ENCODE results near the gene AMOTL1.

Gene AMOTL1

DNA sequence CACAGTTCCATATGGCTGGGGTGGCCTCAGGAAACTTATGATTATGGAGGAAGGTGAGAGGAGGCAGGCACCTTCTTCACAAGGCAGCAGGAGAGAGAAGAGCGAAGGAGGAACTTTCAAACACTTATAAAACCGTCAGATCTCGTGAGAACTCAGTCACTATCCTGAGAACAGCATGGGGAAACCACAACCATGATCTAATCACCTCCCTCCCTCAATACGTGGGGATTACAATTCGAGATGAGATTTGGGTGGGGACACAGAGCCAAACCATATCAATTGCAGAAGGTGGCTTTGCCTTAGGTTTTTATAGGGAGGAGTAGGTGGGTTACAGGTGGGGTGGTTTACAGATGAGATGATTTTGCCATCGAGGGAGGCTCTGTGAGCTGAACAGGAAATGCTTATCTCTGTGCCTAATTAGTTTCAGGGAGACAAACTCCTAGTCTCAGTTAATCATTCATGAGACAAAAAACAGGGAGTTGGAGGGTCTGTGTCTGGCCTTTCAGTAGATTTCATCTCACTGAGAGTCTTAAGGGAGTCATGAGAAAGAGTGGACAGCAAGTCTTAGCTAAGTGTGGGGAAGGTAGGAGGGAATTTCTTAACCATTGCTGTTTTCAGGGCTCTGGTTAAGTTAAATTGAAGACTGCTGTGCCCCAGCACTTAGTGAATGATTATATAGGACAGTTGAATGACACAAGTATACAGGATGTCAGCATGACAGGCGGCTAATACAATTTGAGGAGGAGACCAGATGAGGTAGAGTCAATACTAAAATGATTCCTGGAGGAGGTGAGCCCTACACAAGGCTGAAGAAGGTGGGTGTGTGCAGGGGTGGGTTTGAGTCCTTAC, 157.5 kb downstream of the AMOTL1 start:
- no peak for DNase-seq (ENCODE audit: low read depth)

DNA sequence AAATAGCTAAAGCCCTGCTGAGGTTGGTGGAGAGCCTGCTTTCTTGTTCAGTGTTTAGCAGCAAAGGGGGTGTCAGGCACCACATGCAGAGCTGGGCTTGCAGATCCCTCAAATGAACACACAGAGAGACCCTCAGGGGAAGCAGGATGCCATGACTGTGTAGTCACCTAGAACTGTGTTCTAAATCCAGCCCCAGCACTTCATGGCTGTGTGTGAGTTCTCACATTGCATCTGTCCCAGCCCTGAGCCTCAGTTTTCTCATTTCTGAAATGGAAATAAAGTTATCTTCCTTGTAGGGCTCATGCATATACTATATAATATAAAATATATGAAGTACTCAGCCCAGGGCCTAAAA, 158.1 kb downstream of the AMOTL1 start:
- DNase-seq (ENCODE audit: low read depth): no peak

All from stimulated activated CD8-positive, alpha-beta memory T cell treated with anti-CD3 and anti-CD28 coated beads, Interleukin-12 subunit alpha, Interleukin-12 subunit beta, amount 100 ng/mL, for 4 hours (primary cell).